HCT116 (cell line): Measurements from ENCODE around the gene CFAP107. TPM values are rescaled to one million over a fixed set of nuclear protein-coding genes. Genes with fewer than 3 reads are reported as not detected.

ENCODE experiments used
- ATAC-seq: fragments of 200-7000 bp; cut with Tn5 transposase; 2 replicates; pipeline ENCODE4 v1.9.1; 2020; ENCODE audit warnings: mild to moderate bottlenecking, moderate library complexity
- BruUV-seq: library from RNA; stranded (reverse); fragments of 400-500 nt; replicated peaks from 2 replicates; lab custom pipeline; 2021; lab: Mats Ljungman, UMichigan
- CTCF ChIA-PET: fragments of 300-600 bp; sonication (Branson Sonifier 250); formaldehyde crosslinking; loops from one replicate; lab custom pipeline; 2021; ENCODE audit warnings: antibody characterized with exemption; lab: Charles Lee
- POLR2A ChIA-PET: fragments of 300-600, 350-600 bp; sonication (Branson Sonifier 250); formaldehyde crosslinking; loops from one replicate; lab custom pipeline; 2021; ENCODE audit warnings: antibody characterized with exemption; lab: Charles Lee
- RAD21 ChIA-PET, 2 experiments: fragments of 300-600 bp; sonication (Branson Sonifier 250); formaldehyde crosslinking; loops; one replicate each; lab custom pipeline; 2023; ENCODE audit warnings: low total read pairs in 2 of 2; ENCODE audit not compliant: uncharacterized antibody in 2 of 2, unreplicated experiment in 2 of 2, low non-redundant PET in 1 of 2; lab: Charles Lee
- DNase-seq: peaks from one replicate; pipeline ENCODE4 v3.0.0-alpha.2; 2010; ENCODE audit warnings: low read depth, low spot score
- H2AFZ ChIP-seq: fragments of 200-600 bp; shearing (Covaris generic), sonication (generic); 2 replicates; pipeline ENCODE4 v1.6.1; 2017; ENCODE audit warnings: low read depth, mixed run types, mixed read lengths, antibody characterized with exemption, low read length; ENCODE audit not compliant: poor library complexity, severe bottlenecking
- H3K27ac ChIP-seq: 2 replicates; pipeline ENCODE4 v1.5.1; 2012; ENCODE audit warnings: low read depth, low read length
- H3K27me3 ChIP-seq: fragments of 200-600 bp; sonication (generic); 2 replicates; pipeline ENCODE4 v1.6.1; 2016; ENCODE audit warnings: mixed run types, low read length, mixed read lengths; ENCODE audit not compliant: insufficient read depth
- H3K36me3 ChIP-seq, 2 experiments: fragments of 200-500 bp in 1 of 2; fragments of 200-600 bp in 1 of 2; sonication (Bioruptor generic) in 1 of 2; sonication (generic) in 1 of 2; 2 replicates each; pipeline versions ENCODE4 v1.5.1 to v1.6.1; 2014 to 2016; ENCODE audit warnings: low read length in 2 of 2, inconsistent platforms in 1 of 2, mixed read lengths in 1 of 2, mixed run types in 1 of 2; ENCODE audit not compliant: insufficient read depth in 2 of 2, control insufficient read depth in 1 of 2
- H3K4me1 ChIP-seq, 2 experiments: fragments of 200-600 bp in 1 of 2; sonication (generic) in 1 of 2; 2 replicates each; pipeline versions ENCODE4 v1.5.1 to v1.6.1; 2012 to 2017; ENCODE audit warnings: low read length in 2 of 2, inconsistent platforms in 1 of 2, mild to moderate bottlenecking in 1 of 2, mixed read lengths in 1 of 2, mixed run types in 1 of 2, moderate library complexity in 1 of 2; ENCODE audit not compliant: insufficient read depth in 2 of 2, control insufficient read depth in 1 of 2
- H3K4me2 ChIP-seq: fragments of 200-600 bp; sonication (generic); 2 replicates; pipeline ENCODE4 v1.6.1; 2017; ENCODE audit warnings: mixed run types, low read length, mixed read lengths
- H3K4me3 ChIP-seq, 2 experiments: fragments of 200-600 bp in 1 of 2; sonication (generic) in 1 of 2; replicated peaks in 1 of 2; 2 replicates each; pipeline ENCODE4 v1.5.1; 2011 to 2016; ENCODE audit warnings: low read length in 2 of 2, control low read depth in 1 of 2, low read depth in 1 of 2, mild to moderate bottlenecking in 1 of 2, mixed read lengths in 1 of 2, mixed run types in 1 of 2
- H3K79me2 ChIP-seq: fragments of 200-600 bp; sonication (generic); 2 replicates; pipeline ENCODE4 v1.6.1; 2017; ENCODE audit warnings: mild to moderate bottlenecking, mixed run types, low read length, moderate library complexity, mixed read lengths; ENCODE audit not compliant: insufficient read depth
- H3K9ac ChIP-seq: fragments of 200-600 bp; sonication (generic); 2 replicates; pipeline ENCODE4 v1.6.1; 2016; ENCODE audit warnings: low read length, mixed read lengths
- H3K9me2 ChIP-seq: fragments of 200-600 bp; sonication (generic), shearing (Covaris generic); 2 replicates; pipeline ENCODE4 v1.6.1; 2017; ENCODE audit warnings: mixed run types, mild to moderate bottlenecking, moderate library complexity; ENCODE audit not compliant: insufficient read depth
- H3K9me3 ChIP-seq, 2 experiments: fragments of 200-500 bp in 1 of 2; fragments of 200-600 bp in 1 of 2; sonication (Bioruptor generic) in 1 of 2; sonication (generic) in 1 of 2; 2 replicates each; pipeline ENCODE4 v1.6.1; 2014 to 2017; ENCODE audit warnings: low read length in 2 of 2, mixed read lengths in 2 of 2, inconsistent platforms in 1 of 2, low read depth in 1 of 2, mild to moderate bottlenecking in 1 of 2, mixed run types in 1 of 2, moderate library complexity in 1 of 2; ENCODE audit not compliant: control insufficient read depth in 1 of 2, insufficient read depth in 1 of 2
- H4K20me1 ChIP-seq: fragments of 200-600 bp; sonication (generic), shearing (Covaris generic); 2 replicates; pipeline ENCODE4 v1.6.1; 2017; ENCODE audit warnings: mixed run types, mild to moderate bottlenecking, moderate library complexity; ENCODE audit not compliant: insufficient read depth
- CBX3 ChIP-seq: IDR thresholded peaks from 2 replicates; pipeline ENCODE4 v1.6.1; 2012; ENCODE audit warnings: low read depth
- CEBPB ChIP-seq: IDR thresholded peaks from 2 replicates; pipeline ENCODE4 v1.6.1; 2012; ENCODE audit warnings: low read depth
- RAD21 ChIP-seq: IDR thresholded peaks from 2 replicates; pipeline ENCODE4 v1.6.1; 2012; ENCODE audit warnings: low read depth, mild to moderate bottlenecking
- SIN3A ChIP-seq: IDR thresholded peaks from 2 replicates; pipeline ENCODE4 v1.6.1; 2012; ENCODE audit warnings: low read depth
- SP1 ChIP-seq: IDR thresholded peaks from 2 replicates; pipeline ENCODE4 v1.6.1; 2012; ENCODE audit warnings: low read depth
- YY1 ChIP-seq: IDR thresholded peaks from 2 replicates; pipeline ENCODE4 v1.6.1; 2011; ENCODE audit warnings: low read length, low read depth, moderate library complexity, mild to moderate bottlenecking; ENCODE audit not compliant: insufficient replicate concordance; ENCODE audit errors: extremely low read depth
- ZFX ChIP-seq: fragments of 450-650 bp; IDR thresholded peaks from 2 replicates; pipeline ENCODE4 v1.6.1; 2017
- intact Hi-C: fragments of 100-400 bp; cut with micrococcal nuclease; formaldehyde crosslinking; loops from 2 replicates; pipeline ENCODE4 v1.10.0; 2022
- total RNA-seq: library from RNA; stranded (reverse); gene quantifications from one replicate; pipeline ENCODE4 v1.2.1, GENCODE V29; 2021; ENCODE audit not compliant: unreplicated experiment
- TF ChIP-seq, protein P1 (sequence below), 3 experiments: fragments of 200-600 bp in 1 of 3; sonication (generic) in 1 of 3; IDR thresholded peaks in 2 of 3; conservative IDR thresholded peaks in 1 of 3; 2 replicates each; pipeline ENCODE4 v1.5.1; 2012 to 2017; ENCODE audit warnings: low read depth in 2 of 3, low read length in 2 of 3, antibody characterized with exemption in 1 of 3, borderline replicate concordance in 1 of 3, control low read depth in 1 of 3, mild to moderate bottlenecking in 1 of 3, mixed read lengths in 1 of 3, mixed run types in 1 of 3, moderate library complexity in 1 of 3; ENCODE audit not compliant: insufficient read depth in 1 of 3
- TF ChIP-seq, protein P2 (sequence below): IDR thresholded peaks from 2 replicates; pipeline ENCODE4 v1.6.1; 2012; ENCODE audit warnings: low read depth
- TF ChIP-seq, protein P3 (sequence below): IDR thresholded peaks from 2 replicates; pipeline ENCODE4 v1.6.1; 2011; ENCODE audit warnings: mild to moderate bottlenecking, low read length, moderate library complexity; ENCODE audit not compliant: insufficient replicate concordance; ENCODE audit errors: extremely low read depth
- TF ChIP-seq, protein P4 (sequence below): IDR thresholded peaks from 2 replicates; pipeline ENCODE4 v1.6.1; 2012

CFAP107 gene
- total RNA-seq, 1 experiment from 2014 or later: not detected

DNA sequence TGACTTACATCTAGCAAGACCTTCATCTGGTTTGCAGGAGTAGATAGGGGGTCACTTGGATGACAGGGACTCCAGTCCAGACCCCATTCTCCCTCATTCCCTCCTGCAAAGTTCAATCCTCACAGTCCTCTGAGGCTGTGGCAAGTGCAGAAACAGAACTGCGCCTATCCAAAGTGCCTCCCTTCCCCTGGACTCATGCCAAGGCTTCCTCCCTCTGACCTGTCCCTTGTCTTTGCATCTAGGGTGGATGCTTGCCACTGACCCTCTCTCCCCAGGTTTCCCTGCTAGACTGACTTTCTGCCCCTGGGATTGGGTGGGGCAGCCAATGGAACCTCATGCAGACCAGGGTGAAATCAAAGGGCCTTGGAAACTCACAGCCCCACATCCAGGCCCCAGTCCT, 63.9 kb downstream of the CFAP107 start:
- Histone ChIP-seq H3K4me1 (no peaks in the 10 kb centered on the region), H3K4me3 (no peak overlapping the region), H3K36me3 (no peaks in the 10 kb centered on the region), H3K79me2 (no peaks in the 10 kb centered on the region), H3K9ac (no peak overlapping the region), H4K20me1 (no peaks in the 10 kb centered on the region), H3K27ac (no peak overlapping the region), H3K9me2 (no peaks in the 10 kb centered on the region), H3K9me3 (no peaks in the 10 kb centered on the region), H3K27me3 (0 out of 2 replicates have a peak, but pooled peaks cover 7% of the 10 kb centered on the region), H2AFZ (no peak overlapping the region), H3K4me2 (no peak overlapping the region)
- CTCF ChIA-PET: no interaction called here
- RAD21 ChIA-PET: no interaction called here
- TF ChIP-seq SIN3A (no peak), YY1 (no peak), CBX3 (no peak), CEBPB (no peak), SP1 (no peak), ZFX (no peak), RAD21 (no peak)
- TF ChIP-seq, protein P1, sequence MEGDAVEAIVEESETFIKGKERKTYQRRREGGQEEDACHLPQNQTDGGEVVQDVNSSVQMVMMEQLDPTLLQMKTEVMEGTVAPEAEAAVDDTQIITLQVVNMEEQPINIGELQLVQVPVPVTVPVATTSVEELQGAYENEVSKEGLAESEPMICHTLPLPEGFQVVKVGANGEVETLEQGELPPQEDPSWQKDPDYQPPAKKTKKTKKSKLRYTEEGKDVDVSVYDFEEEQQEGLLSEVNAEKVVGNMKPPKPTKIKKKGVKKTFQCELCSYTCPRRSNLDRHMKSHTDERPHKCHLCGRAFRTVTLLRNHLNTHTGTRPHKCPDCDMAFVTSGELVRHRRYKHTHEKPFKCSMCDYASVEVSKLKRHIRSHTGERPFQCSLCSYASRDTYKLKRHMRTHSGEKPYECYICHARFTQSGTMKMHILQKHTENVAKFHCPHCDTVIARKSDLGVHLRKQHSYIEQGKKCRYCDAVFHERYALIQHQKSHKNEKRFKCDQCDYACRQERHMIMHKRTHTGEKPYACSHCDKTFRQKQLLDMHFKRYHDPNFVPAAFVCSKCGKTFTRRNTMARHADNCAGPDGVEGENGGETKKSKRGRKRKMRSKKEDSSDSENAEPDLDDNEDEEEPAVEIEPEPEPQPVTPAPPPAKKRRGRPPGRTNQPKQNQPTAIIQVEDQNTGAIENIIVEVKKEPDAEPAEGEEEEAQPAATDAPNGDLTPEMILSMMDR (IDR thresholded peaks at IDR 0.05 in 2 of 3, conservative IDR thresholded peaks at IDR 0.05 in 1 of 3; ENCODE audit: borderline replicate concordance in 1 of 3, insufficient read depth in 1 of 3, low read depth in 2 of 3, low read length in 2 of 3): no peak
- TF ChIP-seq, protein P2, sequence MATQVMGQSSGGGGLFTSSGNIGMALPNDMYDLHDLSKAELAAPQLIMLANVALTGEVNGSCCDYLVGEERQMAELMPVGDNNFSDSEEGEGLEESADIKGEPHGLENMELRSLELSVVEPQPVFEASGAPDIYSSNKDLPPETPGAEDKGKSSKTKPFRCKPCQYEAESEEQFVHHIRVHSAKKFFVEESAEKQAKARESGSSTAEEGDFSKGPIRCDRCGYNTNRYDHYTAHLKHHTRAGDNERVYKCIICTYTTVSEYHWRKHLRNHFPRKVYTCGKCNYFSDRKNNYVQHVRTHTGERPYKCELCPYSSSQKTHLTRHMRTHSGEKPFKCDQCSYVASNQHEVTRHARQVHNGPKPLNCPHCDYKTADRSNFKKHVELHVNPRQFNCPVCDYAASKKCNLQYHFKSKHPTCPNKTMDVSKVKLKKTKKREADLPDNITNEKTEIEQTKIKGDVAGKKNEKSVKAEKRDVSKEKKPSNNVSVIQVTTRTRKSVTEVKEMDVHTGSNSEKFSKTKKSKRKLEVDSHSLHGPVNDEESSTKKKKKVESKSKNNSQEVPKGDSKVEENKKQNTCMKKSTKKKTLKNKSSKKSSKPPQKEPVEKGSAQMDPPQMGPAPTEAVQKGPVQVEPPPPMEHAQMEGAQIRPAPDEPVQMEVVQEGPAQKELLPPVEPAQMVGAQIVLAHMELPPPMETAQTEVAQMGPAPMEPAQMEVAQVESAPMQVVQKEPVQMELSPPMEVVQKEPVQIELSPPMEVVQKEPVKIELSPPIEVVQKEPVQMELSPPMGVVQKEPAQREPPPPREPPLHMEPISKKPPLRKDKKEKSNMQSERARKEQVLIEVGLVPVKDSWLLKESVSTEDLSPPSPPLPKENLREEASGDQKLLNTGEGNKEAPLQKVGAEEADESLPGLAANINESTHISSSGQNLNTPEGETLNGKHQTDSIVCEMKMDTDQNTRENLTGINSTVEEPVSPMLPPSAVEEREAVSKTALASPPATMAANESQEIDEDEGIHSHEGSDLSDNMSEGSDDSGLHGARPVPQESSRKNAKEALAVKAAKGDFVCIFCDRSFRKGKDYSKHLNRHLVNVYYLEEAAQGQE: no peak
- TF ChIP-seq, protein P3, sequence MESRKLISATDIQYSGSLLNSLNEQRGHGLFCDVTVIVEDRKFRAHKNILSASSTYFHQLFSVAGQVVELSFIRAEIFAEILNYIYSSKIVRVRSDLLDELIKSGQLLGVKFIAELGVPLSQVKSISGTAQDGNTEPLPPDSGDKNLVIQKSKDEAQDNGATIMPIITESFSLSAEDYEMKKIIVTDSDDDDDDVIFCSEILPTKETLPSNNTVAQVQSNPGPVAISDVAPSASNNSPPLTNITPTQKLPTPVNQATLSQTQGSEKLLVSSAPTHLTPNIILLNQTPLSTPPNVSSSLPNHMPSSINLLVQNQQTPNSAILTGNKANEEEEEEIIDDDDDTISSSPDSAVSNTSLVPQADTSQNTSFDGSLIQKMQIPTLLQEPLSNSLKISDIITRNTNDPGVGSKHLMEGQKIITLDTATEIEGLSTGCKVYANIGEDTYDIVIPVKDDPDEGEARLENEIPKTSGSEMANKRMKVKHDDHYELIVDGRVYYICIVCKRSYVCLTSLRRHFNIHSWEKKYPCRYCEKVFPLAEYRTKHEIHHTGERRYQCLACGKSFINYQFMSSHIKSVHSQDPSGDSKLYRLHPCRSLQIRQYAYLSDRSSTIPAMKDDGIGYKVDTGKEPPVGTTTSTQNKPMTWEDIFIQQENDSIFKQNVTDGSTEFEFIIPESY: no peak
- TF ChIP-seq, protein P4, sequence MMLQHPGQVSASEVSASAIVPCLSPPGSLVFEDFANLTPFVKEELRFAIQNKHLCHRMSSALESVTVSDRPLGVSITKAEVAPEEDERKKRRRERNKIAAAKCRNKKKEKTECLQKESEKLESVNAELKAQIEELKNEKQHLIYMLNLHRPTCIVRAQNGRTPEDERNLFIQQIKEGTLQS: no peak
- no peak for ATAC-seq
- POLR2A ChIA-PET: no interaction called here
- no peak for DNase-seq
- intact Hi-C loops: loop anchor here (10.0 kb wide), 1 partner anchor 545 kb away; no protein-coding TSS in a partner anchor
- BruUV-seq: no TSS peak
